Heart right ventricle (tissue), 16 donors: ENCODE data around the gene CTDSPL. TPM values are rescaled to one million over a fixed set of nuclear protein-coding genes. Genes with fewer than 3 reads are reported as not detected.

Experiments used
- ATAC-seq, 8 donors: fragments of 200-7000 bp; cut with Tn5 transposase; one replicate each; pipeline ENCODE4 v1.9.1; 2020; ENCODE audit warnings: mild to moderate bottlenecking in 8 of 8, moderate library complexity in 8 of 8, moderate number of reproducible peaks in 1 of 8
- DNase-seq, 2 donors: peaks; one replicate each; pipeline ENCODE4 v3.0.0-alpha.2; 2020
- H3K27ac ChIP-seq, 10 donors: fragments of 200-600 bp; sonication (generic) in 2 of 10; one replicate each; pipeline versions ENCODE4 v1.5.0 to v1.8.0; 2020 to 2022; ENCODE audit warnings: mild to moderate bottlenecking in 3 of 10
- H3K27me3 ChIP-seq, 7 donors: fragments of 200-600 bp; one replicate each; pipeline ENCODE4 v1.8.0; 2021 to 2022; ENCODE audit warnings: mild to moderate bottlenecking in 2 of 7
- H3K36me3 ChIP-seq, 9 donors: fragments of 200-600 bp; sonication (generic) in 1 of 9; one replicate each; pipeline versions ENCODE4 v1.5.0 to v1.8.0; 2020 to 2022; ENCODE audit warnings: mild to moderate bottlenecking in 2 of 9
- H3K4me1 ChIP-seq, 9 donors: fragments of 200-600 bp; sonication (generic) in 1 of 9; one replicate each; pipeline versions ENCODE4 v1.5.0 to v1.8.0; 2020 to 2022; ENCODE audit warnings: mild to moderate bottlenecking in 4 of 9
- H3K4me3 ChIP-seq, 10 donors: fragments of 200-600 bp; sonication (generic) in 2 of 10; one replicate each; pipeline versions ENCODE4 v1.5.0 to v1.8.0; 2020 to 2022; ENCODE audit warnings: mild to moderate bottlenecking in 7 of 10, moderate library complexity in 2 of 10
- H3K9me3 ChIP-seq, 11 donors: fragments of 200-600 bp in 10 of 11; sonication (generic) in 2 of 11; one replicate each; pipeline versions ENCODE4 v1.5.0 to v1.8.0; 2013 to 2022; ENCODE audit warnings: mild to moderate bottlenecking in 2 of 11, control low read depth in 1 of 11, moderate library complexity in 1 of 11
- WGBS, 2 donors: extraction: QIAGEN DNeasy Blood & Tissue Kit; methylation state at CpG; one replicate each; pipeline ENCODE4 v1.1.7; 2013; ENCODE audit warnings: inconsistent platforms in 1 of 2; 5-methylcytosine and 5-hydroxymethylcytosine counted together
- intact Hi-C, 10 donors: fragments of 100-400 bp; cut with DNase I; formaldehyde crosslinking; loops; one replicate each; pipeline versions ENCODE4 v1.11.1 to v1.14.2; 2022
- polyA plus RNA-seq, 2 donors: library from polyadenylated mRNA; stranded (reverse); fragments of 200-250 nt; gene quantifications; one replicate each; pipeline ENCODE4 v1.2.3, GENCODE V29; 2013
- total RNA-seq, 10 donors: library from RNA; stranded (reverse); fragmentation: NEBNext Ultra II Directional in 3 of 10; extraction: Animal tissue kit (Norgen Biotek cat#: 25700) in 3 of 10; gene quantifications; one replicate each; pipeline versions ENCODE4 v1.2.1 to v1.2.4, GENCODE V29; 2021 to 2023
- TF ChIP-seq, protein P1 (sequence below), 9 donors: fragments of 200-600 bp; sonication (generic) in 2 of 9; IDR thresholded peaks; one replicate each; pipeline versions ENCODE4 v1.5.0 to v1.8.0; 2021 to 2022; ENCODE audit warnings: antibody characterized with exemption in 9 of 9, mild to moderate bottlenecking in 5 of 9, moderate library complexity in 1 of 9
- donor health status: Arrhythmogenic right ventricular cardiomyopathy.
- donor health status: ischemic (EF 13 %, LVEDD 7.1; RV severe dilation, severe dysfunction).
- donor health status: healthy with polysubstance abuse.
- donor health status: DM: no; HTN: yes; CAD: no.
- donor health status: DM: no; HTN: no; CAD: no.
- donor health status: ischemic (EF 25% LVEDD 6.9; RV normal size, moderate dysfunction).
- donor health status: ischemic (EF 25% LVEDD 5.7; RV mildly dilated, moderate dysfunction).
- donor health status: healthy.
- donor health status: DM: yes; HTN: yes; CAD: no.
- donor health status: Ischemic cardiomyopathy.
- donor health status: ischemic (EF 35%, LVEDD 5.7; RV mildly dilated, moderate dysfunction).
- donor health status: nonischemic (EF 11% LVEDD 7.7; RV severe dilation, severe dysfunction).
- donor health status: DM: yes; HTN: yes; CAD: no.
- donor health status: PGD.
- donor health status: ischemic (EF 29% LVEDD 5.4; RV normal size, mild dysfunction).
- donor health status: nonischemic (EF 23%, LVEDD 6.1; RV moderate dilation, normal function).

Gene CTDSPL
- total and polyA plus RNA-seq, 12 donors = 5.4 to 51.5 (median 41.2) TPM

GRCh38 chr3:37961622-37962431 lies 100.1 kb downstream of the CTDSPL start:
- Histone ChIP-seq H3K9me3 (no peaks in the 10 kb centered on the region), H3K27ac (peak overlapping the region in 6 of 10 donors; percentile 9 to 62 (median 39)), H3K4me3 (no peak overlapping the region), H3K27me3 (no peaks in the 10 kb centered on the region), H3K4me1 (peaks cover 2 to 50% (median 32%) of the 10 kb centered on the region in 9 donors), H3K36me3 (peaks cover 0 to 24% (median 0%) of the 10 kb centered on the region in 9 donors)
- TF ChIP-seq, protein P1, sequence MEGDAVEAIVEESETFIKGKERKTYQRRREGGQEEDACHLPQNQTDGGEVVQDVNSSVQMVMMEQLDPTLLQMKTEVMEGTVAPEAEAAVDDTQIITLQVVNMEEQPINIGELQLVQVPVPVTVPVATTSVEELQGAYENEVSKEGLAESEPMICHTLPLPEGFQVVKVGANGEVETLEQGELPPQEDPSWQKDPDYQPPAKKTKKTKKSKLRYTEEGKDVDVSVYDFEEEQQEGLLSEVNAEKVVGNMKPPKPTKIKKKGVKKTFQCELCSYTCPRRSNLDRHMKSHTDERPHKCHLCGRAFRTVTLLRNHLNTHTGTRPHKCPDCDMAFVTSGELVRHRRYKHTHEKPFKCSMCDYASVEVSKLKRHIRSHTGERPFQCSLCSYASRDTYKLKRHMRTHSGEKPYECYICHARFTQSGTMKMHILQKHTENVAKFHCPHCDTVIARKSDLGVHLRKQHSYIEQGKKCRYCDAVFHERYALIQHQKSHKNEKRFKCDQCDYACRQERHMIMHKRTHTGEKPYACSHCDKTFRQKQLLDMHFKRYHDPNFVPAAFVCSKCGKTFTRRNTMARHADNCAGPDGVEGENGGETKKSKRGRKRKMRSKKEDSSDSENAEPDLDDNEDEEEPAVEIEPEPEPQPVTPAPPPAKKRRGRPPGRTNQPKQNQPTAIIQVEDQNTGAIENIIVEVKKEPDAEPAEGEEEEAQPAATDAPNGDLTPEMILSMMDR (IDR thresholded peaks at IDR 0.05) = no peak
- DNase-seq (no peak), ATAC-seq (peak in 1 of 8 donors; percentile 22)
- 61 to 62% methylated on average over 6 of the region's 6 CpGs for WGBS, 2 donors
- intact Hi-C loops = no loop called here

DNA sequence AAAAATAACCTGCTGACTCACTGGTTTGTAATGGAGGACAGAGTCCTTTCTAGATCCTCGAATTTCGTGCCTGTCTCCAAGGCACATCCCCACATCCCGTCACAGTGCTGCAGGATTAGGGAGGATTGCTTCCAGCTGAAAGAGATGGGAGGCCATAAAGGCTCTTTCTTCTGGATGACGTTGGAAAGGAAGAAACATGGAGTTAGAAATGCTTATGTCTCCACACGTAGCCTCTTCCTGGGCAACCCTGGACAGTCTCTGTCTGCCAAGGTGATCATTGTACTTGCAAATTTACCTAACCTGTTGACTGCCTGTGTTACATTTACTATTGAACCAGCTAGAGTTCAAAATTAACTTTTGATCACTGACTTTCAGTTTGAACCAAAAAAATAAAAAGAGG lies 101.3 kb downstream of the CTDSPL start:
- Histone ChIP-seq H3K27me3 (no peaks in the 10 kb centered on the region), H3K36me3 (peaks cover 0 to 26% (median 0%) of the 10 kb centered on the region in 9 donors), H3K4me3 (no peak overlapping the region), H3K4me1 (peaks cover 6 to 50% (median 34%) of the 10 kb centered on the region in 9 donors), H3K27ac (peak overlapping the region in 4 of 10 donors; percentile 0 to 52 (median 22)), H3K9me3 (no peaks in the 10 kb centered on the region)
- peak in 1 of 8 donors; percentile 32 for ATAC-seq
- 56 to 75% methylated on average over 5 of the region's 5 CpGs for WGBS, 2 donors
- no peak for DNase-seq
- TF ChIP-seq, protein P1 (IDR thresholded peaks at IDR 0.05) = no peak
- intact Hi-C loops = no loop called here

GRCh38 chr3:37963635-37964034 lies 102.0 kb downstream of the CTDSPL start:
- TF ChIP-seq, protein P1 (IDR thresholded peaks at IDR 0.05) = no peak
- DNase-seq = no peak
- no peak for ATAC-seq
- intact Hi-C loops = no loop called here
- peaks cover 0 to 31% (median 0%) of the 10 kb centered on the region in 9 donors for H3K36me3 ChIP-seq
- no peak overlapping the region for H3K4me3 ChIP-seq
- peak overlapping the region in 2 of 10 donors; percentile 16 to 52 for H3K27ac ChIP-seq
- H3K4me1 ChIP-seq = peaks cover 6 to 55% (median 40%) of the 10 kb centered on the region in 9 donors
- no peaks in the 10 kb centered on the region for H3K27me3 ChIP-seq
- 89 to 92% methylated on average over 3 of the region's 3 CpGs for WGBS, 2 donors
- H3K9me3 ChIP-seq = no peaks in the 10 kb centered on the region

DNA sequence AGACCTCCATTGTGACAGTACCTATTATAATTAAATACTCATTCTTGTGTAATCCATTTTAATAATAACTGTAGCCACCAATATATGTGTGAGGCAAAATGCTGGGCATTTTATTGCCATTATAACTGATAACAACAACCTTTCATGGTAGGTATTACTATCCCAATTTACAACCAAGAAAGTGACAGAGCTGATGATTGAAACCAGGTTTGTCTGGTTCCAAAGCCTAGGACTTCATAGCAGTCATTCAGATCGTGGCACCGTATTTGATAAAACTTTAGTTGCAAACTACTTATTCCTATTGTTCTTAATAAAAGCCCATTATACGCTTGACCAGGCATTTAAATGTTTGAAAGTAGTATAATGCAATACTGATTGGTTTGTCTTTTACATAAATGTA lies 102.5 kb downstream of the CTDSPL start:
- DNase-seq (no peak), ATAC-seq (no peak)
- Histone ChIP-seq H3K9me3 (no peaks in the 10 kb centered on the region), H3K27ac (no peak overlapping the region), H3K27me3 (no peaks in the 10 kb centered on the region), H3K36me3 (peaks cover 0 to 31% (median 0%) of the 10 kb centered on the region in 9 donors), H3K4me3 (no peak overlapping the region), H3K4me1 (peaks cover 6 to 60% (median 45%) of the 10 kb centered on the region in 9 donors)
- TF ChIP-seq, protein P1 (IDR thresholded peaks at IDR 0.05) = no peak
- intact Hi-C loops = no loop called here
- WGBS, 2 donors = 96 to 99% methylated on average over 3 of the region's 3 CpGs
